HEK293 (cell line): Measurements from ENCODE around the gene OR7G2.

ENCODE experiments used
- CTCF ChIA-PET: fragments of 350-600 bp; formaldehyde crosslinking; extraction: SDS; loops from one replicate; lab custom pipeline; 2021; ENCODE audit warnings: antibody characterized with exemption; lab: Yijun Ruan, JAX
- POLR2A ChIA-PET: fragments of 300-600 bp; formaldehyde crosslinking; extraction: SDS; loops from one replicate; lab custom pipeline; 2020; ENCODE audit warnings: antibody characterized with exemption, inconsistent platforms; lab: Yijun Ruan, JAX
- H3K27ac ChIP-seq: fragments of 200-500 bp; sonication (Bioruptor generic); 2 replicates; pipeline ENCODE4 v1.5.1; 2014; ENCODE audit warnings: low read depth, low read length, control low read depth, inconsistent platforms; ENCODE audit errors: extremely low read depth
- H3K36me3 ChIP-seq, 2 experiments: fragments of 200-500 bp in 1 of 2; sonication (Bioruptor generic) in 1 of 2; 1 replicate in 1 of 2; 2 replicates in 1 of 2; pipeline ENCODE4 v1.5.1; 2014 to 2017; ENCODE audit warnings: inconsistent platforms in 2 of 2, low read length in 2 of 2; ENCODE audit not compliant: control insufficient read depth in 2 of 2, insufficient read depth in 1 of 2
- H3K4me1 ChIP-seq: fragments of 200-500 bp; sonication (Bioruptor generic); 2 replicates; pipeline ENCODE4 v1.5.1; 2014; ENCODE audit warnings: mild to moderate bottlenecking, low read length, inconsistent platforms; ENCODE audit not compliant: control insufficient read depth, insufficient read depth
- H3K4me3 ChIP-seq: 2 replicates; pipeline ENCODE4 v1.5.1; 2011; ENCODE audit warnings: low read depth, mild to moderate bottlenecking, control low read depth, low read length, moderate library complexity
- H3K9me3 ChIP-seq: fragments of 200-500 bp; sonication (Bioruptor generic); 2 replicates; pipeline ENCODE4 v1.5.1; 2014; ENCODE audit warnings: low read depth, low read length, inconsistent platforms; ENCODE audit not compliant: control insufficient read depth, insufficient read depth
- BCL11B ChIP-seq: fragments of 450-650 bp; formaldehyde crosslinking; IDR thresholded peaks from 2 replicates; pipeline ENCODE4 v1.5.1; 2016; ENCODE audit warnings: low read depth, missing biosample characterization, missing genetic modification characterization
- EGR2 ChIP-seq: fragments of 450-650 bp; formaldehyde crosslinking; IDR thresholded peaks from 2 replicates; pipeline ENCODE4 v1.5.1; 2016; ENCODE audit warnings: low read depth, missing biosample characterization, missing genetic modification characterization
- GLI4 ChIP-seq: fragments of 450-650 bp; formaldehyde crosslinking; IDR thresholded peaks from 2 replicates; pipeline ENCODE4 v1.5.1; 2016; ENCODE audit warnings: missing biosample characterization, missing genetic modification characterization
- KLF8 ChIP-seq: fragments of 450-650 bp; formaldehyde crosslinking; IDR thresholded peaks from 2 replicates; pipeline ENCODE4 v1.5.1; 2016; ENCODE audit warnings: missing biosample characterization, missing genetic modification characterization
- PBX3 ChIP-seq: sonication (generic); formaldehyde crosslinking; IDR thresholded peaks from 2 replicates; pipeline ENCODE4 v1.8.1; 2022; ENCODE audit warnings: mild to moderate bottlenecking, moderate library complexity, missing genetic modification reagents
- SETDB1 ChIP-seq: IDR thresholded peaks from one replicate; pipeline ENCODE4 v1.6.1; 2017; ENCODE audit warnings: mild to moderate bottlenecking, low read length, moderate library complexity, mixed read lengths; ENCODE audit not compliant: insufficient read length
- SP3 ChIP-seq: fragments of 450-650 bp; formaldehyde crosslinking; IDR thresholded peaks from 2 replicates; pipeline ENCODE4 v1.5.1; 2016; ENCODE audit warnings: missing biosample characterization, missing genetic modification characterization
- TRIM28 ChIP-seq: IDR thresholded peaks from 2 replicates; pipeline ENCODE4 v1.6.1; 2011; ENCODE audit warnings: low read length, control low read depth, borderline replicate concordance
- ZFP37 ChIP-seq: fragments of 450-650 bp; formaldehyde crosslinking; IDR thresholded peaks from 2 replicates; pipeline ENCODE4 v1.5.1; 2016; ENCODE audit warnings: missing biosample characterization, missing genetic modification characterization
- ZFP69B ChIP-seq: fragments of 450-650 bp; formaldehyde crosslinking; IDR thresholded peaks from 2 replicates; pipeline ENCODE4 v1.5.1; 2016; ENCODE audit warnings: missing biosample characterization, missing genetic modification characterization
- ZNF311 ChIP-seq: fragments of 450-650 bp; formaldehyde crosslinking; IDR thresholded peaks from 2 replicates; pipeline ENCODE4 v1.5.1; 2017; ENCODE audit warnings: missing biosample characterization, missing genetic modification characterization, borderline replicate concordance
- ZNF335 ChIP-seq: fragments of 450-650 bp; formaldehyde crosslinking; conservative IDR thresholded peaks from 2 replicates; pipeline ENCODE4 v1.5.1; 2016; ENCODE audit warnings: missing biosample characterization, missing genetic modification characterization
- ZNF341 ChIP-seq: fragments of 450-650 bp; formaldehyde crosslinking; IDR thresholded peaks from 2 replicates; pipeline ENCODE4; 2016; ENCODE audit warnings: low read depth, missing biosample characterization, missing genetic modification characterization
- ZNF37A ChIP-seq: fragments of 450-650 bp; IDR thresholded peaks from 2 replicates; pipeline ENCODE4 v1.5.1; 2018; ENCODE audit warnings: missing biosample characterization, missing genetic modification characterization
- ZNF548 ChIP-seq: fragments of 450-650 bp; formaldehyde crosslinking; IDR thresholded peaks from 2 replicates; pipeline ENCODE4 v1.5.1; 2016; ENCODE audit warnings: missing biosample characterization, missing genetic modification characterization
- ZNF670 ChIP-seq: fragments of 450-650 bp; formaldehyde crosslinking; IDR thresholded peaks from 2 replicates; pipeline ENCODE4 v1.5.1; 2016; ENCODE audit warnings: missing biosample characterization, missing genetic modification characterization, low read depth
- ZNF76 ChIP-seq: fragments of 450-650 bp; formaldehyde crosslinking; IDR thresholded peaks from 2 replicates; pipeline ENCODE4; 2016; ENCODE audit warnings: low read depth, missing biosample characterization, missing genetic modification characterization, borderline replicate concordance
- ZSCAN18 ChIP-seq: fragments of 450-650 bp; formaldehyde crosslinking; IDR thresholded peaks from 2 replicates; pipeline ENCODE4 v1.5.1; 2016; ENCODE audit warnings: missing biosample characterization, missing genetic modification characterization
- TF ChIP-seq, protein P1 (sequence below): fragments of 450-650 bp; formaldehyde crosslinking; IDR thresholded peaks from 2 replicates; pipeline ENCODE4 v1.5.1; 2016; ENCODE audit warnings: missing biosample characterization, missing genetic modification characterization
- TF ChIP-seq, protein P2 (sequence below): fragments of 450-650 bp; formaldehyde crosslinking; IDR thresholded peaks from 2 replicates; pipeline ENCODE4 v1.5.1; 2016; ENCODE audit warnings: missing biosample characterization, missing genetic modification characterization

Gene OR7G2

GRCh38 chr19:9146882-9147281 lies 39.6 kb upstream of the OR7G2 start:
- no peak overlapping the region for H3K4me3 ChIP-seq
- no peaks in the 10 kb centered on the region for H3K4me1 ChIP-seq
- TF ChIP-seq, protein P1, sequence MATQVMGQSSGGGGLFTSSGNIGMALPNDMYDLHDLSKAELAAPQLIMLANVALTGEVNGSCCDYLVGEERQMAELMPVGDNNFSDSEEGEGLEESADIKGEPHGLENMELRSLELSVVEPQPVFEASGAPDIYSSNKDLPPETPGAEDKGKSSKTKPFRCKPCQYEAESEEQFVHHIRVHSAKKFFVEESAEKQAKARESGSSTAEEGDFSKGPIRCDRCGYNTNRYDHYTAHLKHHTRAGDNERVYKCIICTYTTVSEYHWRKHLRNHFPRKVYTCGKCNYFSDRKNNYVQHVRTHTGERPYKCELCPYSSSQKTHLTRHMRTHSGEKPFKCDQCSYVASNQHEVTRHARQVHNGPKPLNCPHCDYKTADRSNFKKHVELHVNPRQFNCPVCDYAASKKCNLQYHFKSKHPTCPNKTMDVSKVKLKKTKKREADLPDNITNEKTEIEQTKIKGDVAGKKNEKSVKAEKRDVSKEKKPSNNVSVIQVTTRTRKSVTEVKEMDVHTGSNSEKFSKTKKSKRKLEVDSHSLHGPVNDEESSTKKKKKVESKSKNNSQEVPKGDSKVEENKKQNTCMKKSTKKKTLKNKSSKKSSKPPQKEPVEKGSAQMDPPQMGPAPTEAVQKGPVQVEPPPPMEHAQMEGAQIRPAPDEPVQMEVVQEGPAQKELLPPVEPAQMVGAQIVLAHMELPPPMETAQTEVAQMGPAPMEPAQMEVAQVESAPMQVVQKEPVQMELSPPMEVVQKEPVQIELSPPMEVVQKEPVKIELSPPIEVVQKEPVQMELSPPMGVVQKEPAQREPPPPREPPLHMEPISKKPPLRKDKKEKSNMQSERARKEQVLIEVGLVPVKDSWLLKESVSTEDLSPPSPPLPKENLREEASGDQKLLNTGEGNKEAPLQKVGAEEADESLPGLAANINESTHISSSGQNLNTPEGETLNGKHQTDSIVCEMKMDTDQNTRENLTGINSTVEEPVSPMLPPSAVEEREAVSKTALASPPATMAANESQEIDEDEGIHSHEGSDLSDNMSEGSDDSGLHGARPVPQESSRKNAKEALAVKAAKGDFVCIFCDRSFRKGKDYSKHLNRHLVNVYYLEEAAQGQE (tag by site-specific recombination): no peak
- no peak for TF ChIP-seq PBX3
- CTCF ChIA-PET: interaction anchor here (0.5 kb wide), 1 partner anchor 8 kb away, joined by 3 read pairs; no protein-coding TSS in a partner anchor
- POLR2A ChIA-PET: no interaction called here
- H3K27ac ChIP-seq: no peak overlapping the region
- H3K36me3 ChIP-seq: peaks cover under 1 to 65% of the 10 kb centered on the region in 2 experiments; a peak in 2 of 3 replicates
- H3K9me3 ChIP-seq: no peaks in the 10 kb centered on the region

GRCh38 chr19:9144920-9145319 lies 37.6 kb upstream of the OR7G2 start:
- TF ChIP-seq ZNF37A: no peak
- no peak for TF ChIP-seq ZNF311 (tag by site-specific recombination)
- peak; percentile 92 for TF ChIP-seq SETDB1
- TF ChIP-seq TRIM28: no peak
- TF ChIP-seq ZFP69B: no peak
- TF ChIP-seq, protein P2, sequence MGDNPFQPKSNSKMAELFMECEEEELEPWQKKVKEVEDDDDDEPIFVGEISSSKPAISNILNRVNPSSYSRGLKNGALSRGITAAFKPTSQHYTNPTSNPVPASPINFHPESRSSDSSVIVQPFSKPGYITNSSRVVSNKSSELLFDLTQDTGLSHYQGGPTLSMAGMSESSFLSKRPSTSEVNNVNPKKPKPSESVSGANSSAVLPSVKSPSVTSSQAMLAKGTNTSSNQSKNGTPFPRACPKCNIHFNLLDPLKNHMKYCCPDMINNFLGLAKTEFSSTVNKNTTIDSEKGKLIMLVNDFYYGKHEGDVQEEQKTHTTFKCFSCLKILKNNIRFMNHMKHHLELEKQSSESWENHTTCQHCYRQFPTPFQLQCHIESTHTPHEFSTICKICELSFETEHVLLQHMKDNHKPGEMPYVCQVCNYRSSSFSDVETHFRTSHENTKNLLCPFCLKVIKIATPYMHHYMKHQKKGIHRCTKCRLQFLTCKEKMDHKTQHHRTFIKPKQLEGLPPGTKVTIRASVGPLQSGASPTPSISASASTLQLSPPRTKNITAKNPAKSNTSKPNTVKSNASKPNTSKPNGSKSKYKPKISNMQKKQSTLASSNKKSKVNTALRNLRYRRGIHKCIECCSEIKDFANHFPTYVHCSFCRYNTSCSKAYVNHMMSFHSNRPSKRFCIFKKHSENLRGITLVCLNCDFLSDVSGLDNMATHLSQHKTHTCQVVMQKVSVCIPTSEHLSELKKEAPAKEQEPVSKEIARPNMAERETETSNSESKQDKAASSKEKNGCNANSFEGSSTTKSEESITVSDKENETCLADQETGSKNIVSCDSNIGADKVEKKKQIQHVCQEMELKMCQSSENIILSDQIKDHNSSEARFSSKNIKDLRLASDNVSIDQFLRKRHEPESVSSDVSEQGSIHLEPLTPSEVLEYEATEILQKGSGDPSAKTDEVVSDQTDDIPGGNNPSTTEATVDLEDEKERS (tag by site-specific recombination): peak; percentile 82
- TF ChIP-seq GLI4: no peak
- TF ChIP-seq ZNF670: no peak
- no peak overlapping the region for H3K4me3 ChIP-seq
- ChIA-PET CTCF (no interaction called here), POLR2A (no interaction called here)
- H3K27ac ChIP-seq: no peak overlapping the region
- H3K9me3 ChIP-seq: no peaks in the 10 kb centered on the region
- H3K4me1 ChIP-seq: no peaks in the 10 kb centered on the region
- H3K36me3 ChIP-seq: peaks cover 4 to 55% of the 10 kb centered on the region in 2 experiments; a peak in 2 of 3 replicates

- POLR2A ChIA-PET: interaction anchor here (0.5 kb wide), 1 partner anchor 657 kb away, joined by 6 read pairs; no protein-coding TSS in a partner anchor
- Histone ChIP-seq H3K27ac (peak within 1 kb of the TSS; percentile 65; the same call in 1 of the 2 replicates), H3K9me3 (no peaks in the 10 kb centered on the region), H3K4me3 (peak within 1 kb of the TSS; percentile 96), H3K36me3 (peaks cover 4 to 22% of the 10 kb centered on the region in 2 experiments; a peak in 2 of 3 replicates), H3K4me1 (no peaks in the 10 kb centered on the region)
- CTCF ChIA-PET: no interaction called here
- TF ChIP-seq ZNF76 (tag by site-specific recombination) (peak; percentile 91), ZSCAN18 (tag by site-specific recombination) (no peak), ZNF335 (tag by site-specific recombination) (peak; percentile 89), ZNF548 (tag by site-specific recombination) (no peak), KLF8 (tag by site-specific recombination) (no peak), ZNF341 (tag by site-specific recombination) (0 out of 2 replicates have a peak, but pooled peaks have one; percentile 20), SP3 (tag by site-specific recombination) (peak; percentile 49), BCL11B (tag by site-specific recombination) (0 out of 2 replicates have a peak, but pooled peaks have one; percentile 18), ZFP37 (tag by site-specific recombination) (peak; percentile 34; the same call in 1 of the 2 replicates), EGR2 (tag by site-specific recombination) (0 out of 2 replicates have a peak, but pooled peaks have one; percentile 10)
Observed at GRCh38 chr19:9140159-9140874, 33.0 kb upstream of the OR7G2 start, which contains the start of gene ZNF317. TSS of gene ZNF317 (plus strand) at chr19:9140397. CDS start at chr19:9156017, 15,620 bp downstream.
